H54 (cell line): ENCODE measurements around the gene ADISSP.

Source experiments
- DNase-seq: peaks from one replicate; pipeline ENCODE4 v3.0.0; 2011; ENCODE audit warnings: low spot score, mixed read lengths; ENCODE audit not compliant: insufficient read length
- FAIRE-seq: peaks from 3 replicates; lab custom pipeline; 2011; peaks lifted over from hg19 to GRCh38; lab: Jason Lieb, UNC
- POLR2A ChIP-seq: IDR thresholded peaks from 2 replicates; pipeline ENCODE4 v1.6.1; 2011; ENCODE audit warnings: low read depth, mild to moderate bottlenecking, low read length

Gene ADISSP

GRCh38 chr20:3759884-3760283, 7.7 kb downstream of the ADISSP start:
- TF ChIP-seq POLR2A = no peak
- FAIRE-seq = no peak

GRCh38 chr20:3759316-3759823, 8.2 kb downstream of the ADISSP start:
- no peak for FAIRE-seq
- DNase-seq = no peak
- TF ChIP-seq POLR2A = no peak

More at GRCh38 chr20:3759884-3760283, 7.7 kb downstream of the ADISSP start:
- DNase-seq = no peak

GRCh38 chr20:3758566-3758965, 9.0 kb downstream of the ADISSP start:
- no peak for DNase-seq
- no peak for TF ChIP-seq POLR2A
- FAIRE-seq = no peak

- FAIRE-seq = no peak
- DNase-seq = no peak
- no peak for TF ChIP-seq POLR2A
These were observed 10.3 kb downstream of the ADISSP start for GRCh38 chr20:3757268-3757667.

GRCh38 chr20:3755814-3756480, 11.6 kb downstream of the ADISSP start:
- no peak for FAIRE-seq
- DNase-seq = no peak
- no peak for TF ChIP-seq POLR2A

GRCh38 chr20:3755269-3755668, 12.3 kb downstream of the ADISSP start:
- no peak for TF ChIP-seq POLR2A
- FAIRE-seq = no peak
- no peak for DNase-seq

- no peak for FAIRE-seq
- no peak for DNase-seq
- TF ChIP-seq POLR2A = no peak
These were observed 13.3 kb downstream of the ADISSP start for GRCh38 chr20:3754276-3754630.

GRCh38 chr20:3753501-3754275, 13.9 kb downstream of the ADISSP start:
- no peak for TF ChIP-seq POLR2A
- no peak for DNase-seq
- no peak for FAIRE-seq

GRCh38 chr20:3753098-3753497, 14.5 kb downstream of the ADISSP start:
- TF ChIP-seq POLR2A = no peak
- DNase-seq = peak; percentile 85
- no peak for FAIRE-seq

- no peak for TF ChIP-seq POLR2A
- DNase-seq (no peak), FAIRE-seq (no peak)
These were observed 15.2 kb downstream of the ADISSP start for GRCh38 chr20:3752386-3752759.

- no peak for TF ChIP-seq POLR2A
- FAIRE-seq (no peak), DNase-seq (no peak)
These were observed 15.7 kb downstream of the ADISSP start for GRCh38 chr20:3751675-3752385.

GRCh38 chr20:3751305-3751674, 16.3 kb downstream of the ADISSP start:
- no peak for FAIRE-seq
- TF ChIP-seq POLR2A = no peak
- DNase-seq = no peak

GRCh38 chr20:3749689-3750531, 17.6 kb downstream of the ADISSP start:
- DNase-seq = peak; percentile 54
- no peak for FAIRE-seq
- no peak for TF ChIP-seq POLR2A
